C1 segment of cervical spinal cord (tissue), 14 donors: Measurements from ENCODE around the gene TMEM138.
"Not testable (repeated sequence)": the region's sequence is repeated elsewhere in the genome, so short reads cannot be mapped to it uniquely, and the experiment has no call there.

Experiments used
- DNase-seq, 14 donors: peaks; one replicate each; lab custom pipeline; 2025; lab: John Stamatoyannopoulos, UW

TMEM138 gene

GRCh38 chr11:61364012-61364675, 2.0 kb downstream of the TMEM138 start:
- DNase-seq, result no peak

- no peak for DNase-seq
Observed at GRCh38 chr11:61367406-61367805, 5.2 kb downstream of the TMEM138 start.

GRCh38 chr11:61368646-61369045, 6.5 kb downstream of the TMEM138 start:
- DNase-seq, result no peak

GRCh38 chr11:61369372-61370348, 7.5 kb downstream of the TMEM138 start:
- DNase-seq, result peak in 4 of 14 donors; percentile 5 to 40 (median 23)

GRCh38 chr11:61370349-61371005, 8.3 kb downstream of the TMEM138 start:
- DNase-seq, result no peak

GRCh38 chr11:61372659-61373420, 10.7 kb downstream of the TMEM138 start:
- DNase-seq, result no peak

GRCh38 chr11:61375761-61376108, 13.6 kb downstream of the TMEM138 start:
- no peak for DNase-seq

- DNase-seq, result no peak
Observed at GRCh38 chr11:61377461-61378160, 15.4 kb downstream of the TMEM138 start.

- DNase-seq, result no peak
Observed at GRCh38 chr11:61378713-61379313, 16.6 kb downstream of the TMEM138 start.

- DNase-seq, result no peak
Observed at GRCh38 chr11:61380884-61381283, 18.7 kb downstream of the TMEM138 start.

- DNase-seq, result not testable (repeated sequence)
Observed at GRCh38 chr11:61383859-61384258, 21.7 kb downstream of the TMEM138 start.

- DNase-seq, result no peak
Observed at GRCh38 chr11:61384271-61385242, 22.4 kb downstream of the TMEM138 start.

GRCh38 chr11:61390161-61390560, 28.0 kb downstream of the TMEM138 start:
- no peak for DNase-seq

GRCh38 chr11:61392981-61393595, 30.9 kb downstream of the TMEM138 start:
- no peak for DNase-seq

GRCh38 chr11:61401173-61401572, 39.0 kb downstream of the TMEM138 start:
- DNase-seq, result no peak

- no peak for DNase-seq
Observed at GRCh38 chr11:61401573-61401972, 39.4 kb downstream of the TMEM138 start.

- no peak for DNase-seq
Observed at GRCh38 chr11:61403658-61404057, 41.5 kb downstream of the TMEM138 start.

- DNase-seq, result no peak
Observed at GRCh38 chr11:61404103-61404502, 41.9 kb downstream of the TMEM138 start.

GRCh38 chr11:61404641-61405040, 42.5 kb downstream of the TMEM138 start:
- DNase-seq, result no peak
